ENCODE results near the gene MICU1. TPM values are rescaled to one million over a fixed set of nuclear protein-coding genes. Genes with fewer than 3 reads are reported as not detected.

Gene MICU1
- total and polyA plus RNA-seq, 2 of the 13 experiments (the other 11 are each of a cell fraction or from before 2014, with no cell fraction given) = 32.5 to 56.1 TPM

DNA sequence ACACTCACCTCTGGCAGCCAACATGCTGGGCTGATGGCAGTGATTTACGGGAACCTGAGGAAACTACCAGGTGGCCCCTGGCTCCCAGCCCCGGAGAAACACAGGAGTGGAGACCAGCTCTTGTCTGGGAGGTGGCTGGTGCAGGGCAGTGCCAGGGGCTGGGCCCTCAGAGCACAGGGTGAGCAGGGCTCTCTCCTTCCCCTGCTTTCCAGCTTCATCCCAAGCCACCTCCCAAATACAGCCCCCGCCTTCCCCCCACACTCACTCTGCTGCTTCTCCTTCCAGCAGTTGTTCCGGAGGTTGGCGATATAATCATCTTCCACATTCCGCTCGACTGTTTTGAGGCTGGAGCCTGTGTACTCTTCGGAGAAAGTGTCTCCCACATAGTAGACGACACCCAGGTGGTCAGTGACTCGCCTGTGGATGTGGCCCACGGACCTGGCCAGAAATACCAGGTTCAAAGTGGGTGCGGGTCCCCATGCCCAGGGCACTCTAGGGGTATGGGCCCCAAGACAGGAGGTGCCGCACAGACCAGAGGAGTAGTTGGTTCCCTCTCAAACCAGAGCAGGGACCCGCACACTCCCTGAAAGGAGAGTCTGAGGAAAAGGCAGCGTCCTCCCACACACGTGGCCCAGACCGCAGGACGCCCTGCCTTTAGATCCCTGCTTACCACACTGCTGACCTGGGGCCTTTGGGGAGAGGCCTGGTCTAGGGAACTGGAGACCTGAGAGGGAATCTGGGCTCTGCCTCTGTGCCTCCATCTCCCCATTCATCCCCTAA lies 289.4 kb downstream of the MICU1 start:
- WGBS (ENCODE audit: low lambda C conversion rate) = 95% methylated on average over 9 of the region's 18 CpGs
- Histone ChIP-seq H3K4me1 (ENCODE audit: insufficient read depth, low read length) (peaks cover 54% of the 10 kb centered on the region), H3K9ac (ENCODE audit: insufficient read depth, low read depth, low read length) (0 out of 2 replicates have a peak overlapping the region, but pooled peaks have one; percentile 65), H3K27me3 (ENCODE audit: control insufficient read depth in 1 of 2, insufficient read depth in 2 of 2, low read length in 2 of 2) (no peaks in the 10 kb centered on the region), H3K36me3 (replicated peaks in 1 of 2; ENCODE audit: control insufficient read depth in 1 of 2, insufficient read depth in 2 of 2, low read length in 2 of 2) (peaks cover 12 to 37% of the 10 kb centered on the region in 2 experiments), H3K27ac (ENCODE audit: extremely low read length, insufficient read depth, low read length) (peak overlapping the region; percentile 91), H3K79me2 (ENCODE audit: insufficient read depth, low read length) (no peaks in the 10 kb centered on the region), H2AFZ (ENCODE audit: low read length) (no peak overlapping the region), H3K4me2 (ENCODE audit: low read depth, low read length) (no peak overlapping the region), H3K9me3 (ENCODE audit: low read length) (no peaks in the 10 kb centered on the region), H3K4me3 (replicated peaks in 1 of 3; ENCODE audit: insufficient read depth in 1 of 3, low read depth in 2 of 3, low read length in 3 of 3) (no peak overlapping the region), H4K20me1 (ENCODE audit: insufficient read depth, low read length) (no peaks in the 10 kb centered on the region)
- FAIRE-seq = no peak
- BruUV-seq (replicated peaks) = no TSS peak
- intact Hi-C loops (cut with micrococcal nuclease; ENCODE audit: unreplicated experiment) (loop anchor here (5.0 kb wide), 1 partner anchor 289 kb away; no protein-coding TSS in a partner anchor), in situ Hi-C loops (cut with HindIII; ENCODE audit: extremely low pct_ligation_motif_present, low pct_unique_long_range_greater_than_20kb) (loop anchor here (10.0 to 25.0 kb wide), 2 partner anchors 249 to 372 kb away; partner anchors contain the start of genes CHST3 and SPOCK2)
- TF ChIP-seq BATF2 (CRISPR knock-in tag; IDR thresholded peaks at IDR 0.05) (no peak), SMYD3 (CRISPR knock-in tag; IDR thresholded peaks at IDR 0.05) (no peak), ZNF891 (CRISPR knock-in tag; IDR thresholded peaks at IDR 0.05) (0 out of 2 replicates have a peak, but pooled peaks have one; percentile 36), ARID4A (CRISPR knock-in tag; IDR thresholded peaks at IDR 0.05; ENCODE audit: borderline replicate concordance) (0 out of 2 replicates have a peak, but pooled peaks have one; percentile 2)
- no peak for DNase-seq (ENCODE audit: low spot score)
- ChIA-PET POLR2A (interaction anchor here (0.8 to 1.4 kb wide), 5 partner anchors 15 to 120 kb away, joined by 3 to 6 read pairs (median 4); partner anchors contain the start of genes ANAPC16, ASCC1 and DDIT4), CTCF (ENCODE audit: low intra/inter-chr PET ratio, low total read pairs) (interaction anchor here (1.3 to 2.0 kb wide), 2 partner anchors 210 to 288 kb away, joined by 5 to 7 read pairs; no protein-coding TSS in a partner anchor)
- ATAC-seq = no peak

Data from HepG2 (cell line).